Neural progenitor cell (in vitro differentiated cells): Measurements from ENCODE around the gene RIPPLY2.

Experiments used
- CTCF ChIP-seq: fragments of 200-600 bp; sonication (generic); IDR thresholded peaks from 2 replicates; pipeline ENCODE4 v1.5.1; 2017; ENCODE audit warnings: antibody characterized with exemption, mild to moderate bottlenecking
- EZH2 ChIP-seq: fragments of 200-600 bp; sonication (generic); IDR thresholded peaks from 2 replicates; pipeline ENCODE4 v1.6.1; 2017; ENCODE audit warnings: antibody characterized with exemption, mild to moderate bottlenecking, moderate library complexity
- EZH2phosphoT487 ChIP-seq: fragments of 200-600 bp; sonication (generic); IDR thresholded peaks from 2 replicates; pipeline ENCODE4 v1.6.1; 2017; ENCODE audit warnings: antibody characterized with exemption

GRCh38 chr6:83872386-83873118, 19.4 kb downstream of the RIPPLY2 start:
- TF ChIP-seq CTCF (no peak), EZH2 (no peak), EZH2phosphoT487 (no peak)
